H54 (cell line): ENCODE data around the gene MCOLN1.

Experiments
- DNase-seq: peaks from one replicate; pipeline ENCODE4 v3.0.0; 2011; ENCODE audit warnings: low spot score, mixed read lengths; ENCODE audit not compliant: insufficient read length
- FAIRE-seq: peaks from 3 replicates; lab custom pipeline; 2011; peaks lifted over from hg19 to GRCh38; lab: Jason Lieb, UNC
- POLR2A ChIP-seq: IDR thresholded peaks from 2 replicates; pipeline ENCODE4 v1.6.1; 2011; ENCODE audit warnings: low read depth, mild to moderate bottlenecking, low read length

The MCOLN1 gene

GRCh38 chr19:7522072-7522922 is at the start of gene MCOLN1:
TSS of gene MCOLN1 (plus strand) at chr19:7522624. CDS start at chr19:7522751, 127 bp downstream.
- FAIRE-seq = peak; percentile 64
- peak; percentile 100 for DNase-seq

GRCh38 chr19:7475665-7476064 is 46.8 kb upstream of the MCOLN1 start:
- TF ChIP-seq POLR2A = no peak
- DNase-seq = no peak
- FAIRE-seq = no peak

More at GRCh38 chr19:7522072-7522922, at the start of gene MCOLN1:
- TF ChIP-seq POLR2A = peak; percentile 60

- DNase-seq (no peak), FAIRE-seq (no peak)
- TF ChIP-seq POLR2A = no peak
Measured at GRCh38 chr19:7476241-7476640, 46.2 kb upstream of the MCOLN1 start.

GRCh38 chr19:7476777-7477494 is 45.5 kb upstream of the MCOLN1 start:
- TF ChIP-seq POLR2A = no peak
- FAIRE-seq = no peak

GRCh38 chr19:7477758-7478157 is 44.7 kb upstream of the MCOLN1 start:
- FAIRE-seq = no peak

More at GRCh38 chr19:7476777-7477494, 45.5 kb upstream of the MCOLN1 start:
- DNase-seq = no peak

GRCh38 chr19:7478173-7478842 is 44.1 kb upstream of the MCOLN1 start:
- TF ChIP-seq POLR2A = no peak
- DNase-seq (no peak), FAIRE-seq (no peak)

More at GRCh38 chr19:7477758-7478157, 44.7 kb upstream of the MCOLN1 start:
- TF ChIP-seq POLR2A = no peak
- DNase-seq = no peak

- no peak for FAIRE-seq
- DNase-seq = no peak
- no peak for TF ChIP-seq POLR2A
Measured at GRCh38 chr19:7478843-7479227, 43.6 kb upstream of the MCOLN1 start.

- FAIRE-seq (no peak), DNase-seq (no peak)
- TF ChIP-seq POLR2A = no peak
Measured at GRCh38 chr19:7480222-7480969, 42.0 kb upstream of the MCOLN1 start.

- TF ChIP-seq POLR2A = no peak
- no peak for DNase-seq
- FAIRE-seq = no peak
Measured at GRCh38 chr19:7480970-7481255, 41.5 kb upstream of the MCOLN1 start.

- no peak for TF ChIP-seq POLR2A
- FAIRE-seq (no peak), DNase-seq (no peak)
Measured at GRCh38 chr19:7482584-7483439, 39.6 kb upstream of the MCOLN1 start.

GRCh38 chr19:7483720-7484201 is 38.7 kb upstream of the MCOLN1 start:
- FAIRE-seq = no peak

GRCh38 chr19:7486923-7487322 is 35.5 kb upstream of the MCOLN1 start:
- DNase-seq (no peak), FAIRE-seq (no peak)
- no peak for TF ChIP-seq POLR2A

More at GRCh38 chr19:7483720-7484201, 38.7 kb upstream of the MCOLN1 start:
- no peak for TF ChIP-seq POLR2A
- DNase-seq = no peak

- DNase-seq = peak; percentile 92
- FAIRE-seq = no peak
- TF ChIP-seq POLR2A = peak; percentile 60
Measured at GRCh38 chr19:7488736-7489353, 33.6 kb upstream of the MCOLN1 start, which contains the start of gene PEX11G. TSS of gene PEX11G (minus strand) at chr19:7489035. CDS start at chr19:7489010, 25 bp downstream.
